HepG2 (cell line): Measurements from ENCODE around the gene HNRNPF. TPM values are rescaled to one million over a fixed set of nuclear protein-coding genes. Genes with fewer than 3 reads are reported as not detected.
A peak's percentile ranks its signal among the peaks of the same experiment; 100 is the strongest.

Source experiments
- ARID4A ChIP-seq: sonication (generic); formaldehyde crosslinking; IDR thresholded peaks from 2 replicates; pipeline ENCODE4 v1.5.0; 2020; ENCODE audit warnings: mild to moderate bottlenecking, missing genetic modification reagents, borderline replicate concordance
- GMEB1 ChIP-seq: sonication (generic); formaldehyde crosslinking; IDR thresholded peaks from 2 replicates; pipeline ENCODE4 v1.5.1; 2020; ENCODE audit warnings: missing genetic modification reagents, mild to moderate bottlenecking, borderline replicate concordance
- MEF2D ChIP-seq: sonication (generic); formaldehyde crosslinking; IDR thresholded peaks from 2 replicates; pipeline ENCODE4 v1.5.1; 2020; ENCODE audit warnings: mild to moderate bottlenecking, missing genetic modification reagents
- SCMH1 ChIP-seq: sonication (generic); formaldehyde crosslinking; IDR thresholded peaks from 2 replicates; pipeline ENCODE4 v1.9.0; 2021; ENCODE audit warnings: missing genetic modification reagents, mild to moderate bottlenecking, borderline replicate concordance
- SIX1 ChIP-seq: sonication (generic); formaldehyde crosslinking; IDR thresholded peaks from 2 replicates; pipeline ENCODE4 v1.4.0; 2020; ENCODE audit warnings: missing genetic modification reagents, borderline replicate concordance
- SNRNP70 ChIP-seq: fragments of 200-400 bp; formaldehyde crosslinking; IDR thresholded peaks from 2 replicates; pipeline ENCODE4 v1.6.1; 2017; ENCODE audit warnings: mild to moderate bottlenecking, low read depth, low read length, moderate library complexity
- ZNF546 ChIP-seq: sonication (generic); formaldehyde crosslinking; conservative IDR thresholded peaks from 2 replicates; pipeline ENCODE4 v1.8.1; 2023; ENCODE audit warnings: mild to moderate bottlenecking, missing genetic modification reagents
- ZNF556 ChIP-seq: sonication (generic); formaldehyde crosslinking; IDR thresholded peaks from 2 replicates; pipeline ENCODE4 v1.4.0; 2020; ENCODE audit warnings: mild to moderate bottlenecking, missing genetic modification reagents, borderline replicate concordance
- ZNF781 ChIP-seq: sonication (generic); formaldehyde crosslinking; IDR thresholded peaks from 2 replicates; pipeline ENCODE4 v1.5.1; 2020; ENCODE audit warnings: borderline replicate concordance, mild to moderate bottlenecking, missing genetic modification reagents; ENCODE audit errors: not compliant biosample characterization
- polyA plus RNA-seq, 8 experiments: library from polyadenylated mRNA; depleted of rRNA in 3 of 8; stranded (reverse) in 7 of 8; unstranded in 1 of 8; fragments of >200 nt; fragmentation: Illumina TruSeq in 4 of 8; extraction: Trizol in 4 of 8; gene quantifications; 2 replicates each; pipeline versions ENCODE4 v1.2.1 to v1.2.3, GENCODE V29; 2011 to 2016; ENCODE audit warnings: low read depth in 4 of 8, missing spikeins in 1 of 8, mixed read lengths in 1 of 8; ENCODE audit not compliant: insufficient read depth in 1 of 8
- total RNA-seq, 5 experiments: library from RNA; depleted of rRNA; stranded (reverse); fragments of >200 nt; fragmentation: Illumina TruSeq; extraction: Trizol; gene quantifications; 2 replicates each; pipeline ENCODE4 v1.2.3, GENCODE V29; 2016; ENCODE audit warnings: low read depth in 1 of 5
- TF ChIP-seq, protein P1 (sequence below): sonication (generic); formaldehyde crosslinking; IDR thresholded peaks from 2 replicates; pipeline ENCODE4 v1.4.0; 2020; ENCODE audit warnings: mild to moderate bottlenecking, missing genetic modification reagents
- TF ChIP-seq, protein P2 (sequence below), 2 experiments: fragments of 450-650 bp in 1 of 2; sonication (generic) in 1 of 2; formaldehyde crosslinking; IDR thresholded peaks; 2 replicates each; pipeline versions ENCODE4 v1.5.0 to v1.8.0; 2020 to 2022; ENCODE audit warnings: mild to moderate bottlenecking in 1 of 2, missing genetic modification reagents in 1 of 2
- TF ChIP-seq, protein P3 (sequence below): sonication (generic); formaldehyde crosslinking; IDR thresholded peaks from 2 replicates; pipeline ENCODE4 v1.5.1; 2020; ENCODE audit warnings: mild to moderate bottlenecking, missing genetic modification reagents, borderline replicate concordance

Gene HNRNPF
- total and polyA plus RNA-seq, 2 of the 13 experiments (the other 11 are each of a cell fraction or from before 2014, with no cell fraction given), result 166 to 308 TPM

- TF ChIP-seq, protein P1, sequence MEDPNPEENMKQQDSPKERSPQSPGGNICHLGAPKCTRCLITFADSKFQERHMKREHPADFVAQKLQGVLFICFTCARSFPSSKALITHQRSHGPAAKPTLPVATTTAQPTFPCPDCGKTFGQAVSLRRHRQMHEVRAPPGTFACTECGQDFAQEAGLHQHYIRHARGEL, result peak; percentile 87; the same call in 1 of the 2 replicates
- TF ChIP-seq SCMH1, result no peak
- peak; percentile 85 for TF ChIP-seq GMEB1 (CRISPR knock-in tag)
- TF ChIP-seq, protein P2, sequence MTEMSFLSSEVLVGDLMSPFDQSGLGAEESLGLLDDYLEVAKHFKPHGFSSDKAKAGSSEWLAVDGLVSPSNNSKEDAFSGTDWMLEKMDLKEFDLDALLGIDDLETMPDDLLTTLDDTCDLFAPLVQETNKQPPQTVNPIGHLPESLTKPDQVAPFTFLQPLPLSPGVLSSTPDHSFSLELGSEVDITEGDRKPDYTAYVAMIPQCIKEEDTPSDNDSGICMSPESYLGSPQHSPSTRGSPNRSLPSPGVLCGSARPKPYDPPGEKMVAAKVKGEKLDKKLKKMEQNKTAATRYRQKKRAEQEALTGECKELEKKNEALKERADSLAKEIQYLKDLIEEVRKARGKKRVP (CRISPR knock-in tag; IDR thresholded peaks at IDR 0.05), result peak in 1 of 2 experiments; percentile 90; a peak in 2 of 4 replicates
- TF ChIP-seq MEF2D (CRISPR knock-in tag), result peak; percentile 94
- TF ChIP-seq ZNF781 (CRISPR knock-in tag), result peak; percentile 100
- peak; percentile 89 for TF ChIP-seq ZNF556
- peak; percentile 92; the same call in 1 of the 2 replicates for TF ChIP-seq ARID4A
- TF ChIP-seq SIX1 (CRISPR knock-in tag), result peak; percentile 66; the same call in 1 of the 2 replicates
- no peak for TF ChIP-seq SNRNP70
- TF ChIP-seq ZNF546 (CRISPR knock-in tag), result peak; percentile 93
- TF ChIP-seq, protein P3, sequence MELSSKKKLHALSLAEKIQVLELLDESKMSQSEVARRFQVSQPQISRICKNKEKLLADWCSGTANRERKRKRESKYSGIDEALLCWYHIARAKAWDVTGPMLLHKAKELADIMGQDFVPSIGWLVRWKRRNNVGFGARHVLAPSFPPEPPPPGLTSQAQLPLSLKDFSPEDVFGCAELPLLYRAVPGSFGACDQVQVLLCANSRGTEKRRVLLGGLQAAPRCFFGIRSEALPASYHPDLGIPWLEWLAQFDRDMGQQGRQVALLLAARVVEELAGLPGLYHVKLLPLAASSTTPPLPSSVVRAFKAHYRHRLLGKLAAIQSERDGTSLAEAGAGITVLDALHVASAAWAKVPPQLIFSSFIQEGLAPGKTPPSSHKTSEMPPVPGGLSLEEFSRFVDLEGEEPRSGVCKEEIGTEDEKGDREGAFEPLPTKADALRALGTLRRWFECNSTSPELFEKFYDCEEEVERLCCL, result no peak; the same call in 1 of the 2 replicates
These were observed 11.6 kb upstream of the HNRNPF start (continued) for GRCh38 chr10:43420369-43421200.
